GM21723 (cell line): Measurements from ENCODE around the gene GOSR1.
"Not testable (repeated sequence)": the region's sequence is repeated elsewhere in the genome, so short reads cannot be mapped to it uniquely, and the experiment has no call there.

Experiments used
- ATAC-seq: cut with Tn5 transposase; IDR thresholded peaks from one replicate; pipeline ENCODE4 v1.9.1; 2021; ENCODE audit warnings: mild to moderate bottlenecking, moderate library complexity; ENCODE audit not compliant: unreplicated experiment

Gene GOSR1

GRCh38 chr17:30541802-30542201 lies 64.6 kb downstream of the GOSR1 start:
- ATAC-seq, result no peak

- no peak for ATAC-seq
Observed at GRCh38 chr17:30543456-30543855, 66.2 kb downstream of the GOSR1 start.

GRCh38 chr17:30545024-30545423 lies 67.8 kb downstream of the GOSR1 start:
- no peak for ATAC-seq

GRCh38 chr17:30547778-30548573 lies 70.8 kb downstream of the GOSR1 start:
- ATAC-seq, result no peak

- not testable (repeated sequence) for ATAC-seq
Observed at GRCh38 chr17:30549181-30549580, 72.0 kb downstream of the GOSR1 start.

GRCh38 chr17:30549864-30550511 lies 72.8 kb downstream of the GOSR1 start:
- ATAC-seq, result no peak

- peak; percentile 59 for ATAC-seq
Observed at GRCh38 chr17:30550512-30551273, 73.5 kb downstream of the GOSR1 start.

- not testable (repeated sequence) for ATAC-seq
Observed at GRCh38 chr17:30551274-30551995, 74.2 kb downstream of the GOSR1 start.

- ATAC-seq, result no peak
Observed at GRCh38 chr17:30551996-30552339, 74.8 kb downstream of the GOSR1 start.

- no peak for ATAC-seq
Observed at GRCh38 chr17:30552994-30553566, 75.9 kb downstream of the GOSR1 start.

- not testable (repeated sequence) for ATAC-seq
Observed at GRCh38 chr17:30553823-30554440, 76.7 kb downstream of the GOSR1 start.

GRCh38 chr17:30554839-30555751 lies 77.9 kb downstream of the GOSR1 start:
- no peak for ATAC-seq

- no peak for ATAC-seq
Observed at GRCh38 chr17:30555942-30556341, 78.7 kb downstream of the GOSR1 start.

GRCh38 chr17:30556374-30557332 lies 79.4 kb downstream of the GOSR1 start:
- no peak for ATAC-seq

- ATAC-seq, result no peak
Observed at GRCh38 chr17:30557916-30558685, 80.9 kb downstream of the GOSR1 start.

GRCh38 chr17:30558686-30559545 lies 81.7 kb downstream of the GOSR1 start:
- ATAC-seq, result no peak
